ENCODE results near the gene LIPG. TPM values are rescaled to one million over a fixed set of nuclear protein-coding genes. Genes with fewer than 3 reads are reported as not detected.

Gene LIPG
- total and polyA plus RNA-seq, 9 of the 15 experiments (the other 6 are each of a cell fraction or from before 2014, with no cell fraction given) = 0.76 to 1.8 (median 1.3) TPM

DNA sequence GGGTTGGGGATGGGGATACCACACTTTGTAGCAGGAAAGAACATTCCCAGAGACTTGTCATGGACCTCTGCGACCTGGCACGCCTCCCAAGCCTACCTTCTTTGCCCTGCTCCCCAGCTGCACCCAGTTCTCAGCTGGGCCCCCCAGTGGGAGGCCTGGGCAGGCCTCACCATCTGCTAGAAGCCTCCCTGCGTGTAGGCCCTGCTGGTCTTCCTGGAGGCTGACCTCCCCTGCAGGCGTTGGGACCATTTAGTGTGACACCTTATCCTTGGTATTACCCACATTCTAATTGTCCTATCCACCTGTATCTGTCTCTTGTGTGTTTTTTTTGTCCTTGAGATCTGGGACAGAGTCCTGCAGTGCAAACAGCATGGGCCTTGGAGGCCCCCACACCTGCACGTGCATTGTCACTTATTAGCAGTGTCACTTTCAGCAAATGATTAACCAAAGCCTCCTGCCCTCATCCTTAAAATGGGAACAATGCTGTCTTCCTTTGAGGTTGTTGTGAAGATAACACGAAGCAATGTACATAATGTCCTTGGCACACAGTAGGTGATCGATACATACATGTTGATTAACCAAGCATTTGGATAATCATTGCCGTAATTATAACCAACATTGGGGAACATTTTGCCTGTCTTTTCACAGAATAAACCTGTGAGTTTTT, 77.2 kb downstream of the LIPG start:
- Histone ChIP-seq H3K4me1 (replicated peaks in 1 of 2; ENCODE audit: control insufficient read depth in 2 of 2, insufficient read depth in 2 of 2, low read length in 2 of 2) (no peaks in the 10 kb centered on the region), H3K4me3 (no peak overlapping the region), H4K20me1 (replicated peaks; ENCODE audit: control insufficient read depth, insufficient read depth, low read length) (no peaks in the 10 kb centered on the region), H3K9me1 (ENCODE audit: control insufficient read depth, insufficient read depth, low read length) (no peaks in the 10 kb centered on the region), H3K9ac (ENCODE audit: insufficient read depth in 1 of 2, low read depth in 2 of 2, low read length in 2 of 2) (no peak overlapping the region), H3K36me3 (ENCODE audit: control insufficient read depth, insufficient read depth, low read length) (no peaks in the 10 kb centered on the region), H3K4me2 (ENCODE audit: insufficient read depth, low read length) (no peak overlapping the region), H3K79me2 (ENCODE audit: control insufficient read depth, insufficient read depth, low read length) (no peaks in the 10 kb centered on the region), H3K27ac (ENCODE audit: extremely low read depth, low read depth, low read length) (no peak overlapping the region), H2AFZ (ENCODE audit: low read depth, low read length) (no peak overlapping the region), H3K9me3 (replicated peaks; ENCODE audit: control insufficient read depth, insufficient read depth, low read depth, low read length) (no peaks in the 10 kb centered on the region), H3K27me3 (ENCODE audit: control insufficient read depth in 2 of 2, insufficient read depth in 2 of 2, low read length in 2 of 2) (peaks cover 0 to 7% of the 10 kb centered on the region in 2 experiments; a peak in 2 of 5 replicates)
- CTCF ChIA-PET (ENCODE audit: low intra/inter-chr PET ratio) = no interaction called here
- no TSS peak for BruUV-seq (replicated peaks)
- FAIRE-seq (no peak), DNase-seq (ENCODE audit: extremely low read depth in 1 of 4, low spot score in 3 of 4) (no peak), ATAC-seq (no peak)
- in situ Hi-C loops (cut with MboI) = no loop called here
- TF ChIP-seq MAFF (IDR thresholded peaks at IDR 0.05; ENCODE audit: low read length) (no peak), ZNF77 (CRISPR knock-in tag; IDR thresholded peaks at IDR 0.05) (no peak), E4F1 (CRISPR knock-in tag; IDR thresholded peaks at IDR 0.05; ENCODE audit: borderline replicate concordance) (no peak), TAF7 (tag; IDR thresholded peaks at IDR 0.05) (no peak), ZNF143 (CRISPR knock-in tag; IDR thresholded peaks at IDR 0.05) (no peak), MAZ (CRISPR knock-in tag; conservative IDR thresholded peaks at IDR 0.05 in 1 of 2, IDR thresholded peaks at IDR 0.05 in 1 of 2) (no peak), CEBPB (tag; IDR thresholded peaks at IDR 0.05) (no peak)
- WGBS (ENCODE audit: insufficient coverage, low coverage, missing lambda C conversion rate) = 5% methylated on average over 7 of the region's 8 CpGs
- POLR2A ChIA-PET = no interaction called here
- intact Hi-C loops (cut with micrococcal nuclease) = no loop called here

Data from K562 (cell line).